EL (cell line): ENCODE data around the gene FRMD4A.
"Not testable (repeated sequence)": the region's sequence is repeated elsewhere in the genome, so short reads cannot be mapped to it uniquely, and the experiment has no call there.

Experiments
- DNase-seq: peaks from one replicate; pipeline ENCODE4 v3.0.0-alpha.2; 2016

Gene FRMD4A

GRCh38 chr10:13868528-13869294 is 462.0 kb downstream of the FRMD4A start:
- no peak for DNase-seq

GRCh38 chr10:13867822-13868221 is 462.9 kb downstream of the FRMD4A start:
- DNase-seq, result no peak

GRCh38 chr10:13865758-13866491 is 464.8 kb downstream of the FRMD4A start:
- peak; percentile 97 for DNase-seq

- not testable (repeated sequence) for DNase-seq
Observed at GRCh38 chr10:13865220-13865619, 465.5 kb downstream of the FRMD4A start.

GRCh38 chr10:13862546-13863233 is 468.0 kb downstream of the FRMD4A start:
- DNase-seq, result no peak

GRCh38 chr10:13860886-13861285 is 469.8 kb downstream of the FRMD4A start:
- no peak for DNase-seq

GRCh38 chr10:13859979-13860654 is 470.6 kb downstream of the FRMD4A start:
- DNase-seq, result peak; percentile 44

- DNase-seq, result no peak
Observed at GRCh38 chr10:13858709-13859108, 472.0 kb downstream of the FRMD4A start.

GRCh38 chr10:13857451-13857850 is 473.3 kb downstream of the FRMD4A start:
- DNase-seq, result no peak

- peak; percentile 50 for DNase-seq
Observed at GRCh38 chr10:13853854-13854253, 476.9 kb downstream of the FRMD4A start.

- no peak for DNase-seq
Observed at GRCh38 chr10:13852872-13853271, 477.9 kb downstream of the FRMD4A start.

- no peak for DNase-seq
Observed at GRCh38 chr10:13851906-13852305, 478.8 kb downstream of the FRMD4A start.

GRCh38 chr10:13848520-13849445 is 481.9 kb downstream of the FRMD4A start:
- no peak for DNase-seq

GRCh38 chr10:13847201-13847631 is 483.5 kb downstream of the FRMD4A start:
- DNase-seq, result no peak

- no peak for DNase-seq
Observed at GRCh38 chr10:13845897-13846296, 484.8 kb downstream of the FRMD4A start.

- peak; percentile 34 for DNase-seq
Observed at GRCh38 chr10:13844651-13845050, 486.1 kb downstream of the FRMD4A start.

- no peak for DNase-seq
Observed at GRCh38 chr10:13842117-13842516, 488.6 kb downstream of the FRMD4A start.

GRCh38 chr10:13840036-13840435 is 490.7 kb downstream of the FRMD4A start:
- peak; percentile 17 for DNase-seq

GRCh38 chr10:13839430-13839990 is 491.2 kb downstream of the FRMD4A start:
- DNase-seq, result peak; percentile 87

GRCh38 chr10:13839030-13839429 is 491.7 kb downstream of the FRMD4A start:
- no peak for DNase-seq

GRCh38 chr10:13837966-13838365 is 492.8 kb downstream of the FRMD4A start:
- no peak for DNase-seq
